GM13976 (cell line): ENCODE measurements around the gene PHPT1.
"Not testable (repeated sequence)": the region's sequence is repeated elsewhere in the genome, so short reads cannot be mapped to it uniquely, and the experiment has no call there.

ENCODE experiments used
- DNase-seq: peaks from one replicate; pipeline ENCODE4 v3.0.0; 2012; ENCODE audit warnings: low spot score
- CTCF ChIP-seq: IDR thresholded peaks from 2 replicates; pipeline ENCODE4 v1.5.1; 2012; ENCODE audit warnings: borderline replicate concordance, mild to moderate bottlenecking; ENCODE audit not compliant: insufficient read depth; ENCODE audit errors: extremely low read depth, missing control alignments, control extremely low read depth
- in situ Hi-C: fragments of 300-500 bp; cut with MboI; formaldehyde crosslinking; loops from one replicate; pipeline ENCODE4 v1.12.0; 2022; ENCODE audit warnings: low sequenced_read_pairs, mixed read lengths, inconsistent platforms; ENCODE audit not compliant: unreplicated experiment

Gene PHPT1

GRCh38 chr9:136829981-136830885, 19.0 kb upstream of the PHPT1 start:
- DNase-seq: no peak
- in situ Hi-C loops: no loop called here
- TF ChIP-seq CTCF: no peak

GRCh38 chr9:136831002-136831719, 18.0 kb upstream of the PHPT1 start:
- TF ChIP-seq CTCF: no peak
- no peak for DNase-seq
- in situ Hi-C loops: no loop called here

GRCh38 chr9:136831720-136832104, 17.5 kb upstream of the PHPT1 start:
- in situ Hi-C loops: no loop called here
- DNase-seq: no peak
- TF ChIP-seq CTCF: no peak

GRCh38 chr9:136832581-136832980, 16.6 kb upstream of the PHPT1 start:
- in situ Hi-C loops: no loop called here

GRCh38 chr9:136833381-136834048, 15.7 kb upstream of the PHPT1 start:
- DNase-seq, in situ Hi-C loops: not testable (repeated sequence)

More at GRCh38 chr9:136832581-136832980, 16.6 kb upstream of the PHPT1 start:
- no peak for TF ChIP-seq CTCF
- DNase-seq: no peak

- in situ Hi-C loops: no loop called here
- no peak for DNase-seq
Measured at GRCh38 chr9:136835162-136835931, 13.9 kb upstream of the PHPT1 start.

More at GRCh38 chr9:136835162-136835931, 13.9 kb upstream of the PHPT1 start:
- TF ChIP-seq CTCF: no peak
